SK-N-SH (cell line): ENCODE results near the gene SLC22A23. TPM values are rescaled to one million over a fixed set of nuclear protein-coding genes. Genes with fewer than 3 reads are reported as not detected.

Experiments used
- CTCF ChIA-PET: fragments of 300-600, 350-600 bp; formaldehyde crosslinking; extraction: SDS; loops from one replicate; lab custom pipeline; 2021; lab: Yijun Ruan, JAX
- POLR2A ChIA-PET: fragments of 350-600 bp; sonication (Branson Sonifier 250); formaldehyde crosslinking; extraction: SDS; loops from one replicate; lab custom pipeline; 2020; ENCODE audit warnings: antibody characterized with exemption, inconsistent platforms; lab: Yijun Ruan, JAX
- DNase-seq: peaks from one replicate; pipeline ENCODE4 v3.0.0; 2012
- H2AFZ ChIP-seq: fragments of 200-600 bp; sonication (generic); 2 replicates; pipeline ENCODE4 v1.8.1; 2016; ENCODE audit warnings: antibody characterized with exemption, mild to moderate bottlenecking, low read depth
- H3F3A ChIP-seq: fragments of 200-600 bp; sonication (generic); replicated peaks from 2 replicates; pipeline ENCODE3; 2016; ENCODE audit warnings: antibody characterized with exemption, mild to moderate bottlenecking; ENCODE audit not compliant: insufficient read depth
- H3K27ac ChIP-seq, 2 experiments: fragments of 200-500 bp in 1 of 2; fragments of 200-600 bp in 1 of 2; sonication (Bioruptor generic) in 1 of 2; sonication (generic), shearing (Covaris generic) in 1 of 2; 2 replicates each; pipeline versions ENCODE4 v1.5.1 to v1.6.1; 2014 to 2016; ENCODE audit warnings: low read depth in 2 of 2, inconsistent platforms in 1 of 2, low read length in 1 of 2, mild to moderate bottlenecking in 1 of 2, mixed read lengths in 1 of 2
- H3K27me3 ChIP-seq: fragments of 200-600 bp; sonication (generic), shearing (Covaris generic); 2 replicates; pipeline ENCODE4 v1.6.1; 2016; ENCODE audit warnings: mixed run types; ENCODE audit not compliant: insufficient read depth
- H3K36me3 ChIP-seq, 2 experiments: fragments of 200-500 bp in 1 of 2; fragments of 200-600 bp in 1 of 2; sonication (Bioruptor generic) in 1 of 2; sonication (generic) in 1 of 2; replicated peaks in 1 of 2; 2 replicates each; pipeline versions ENCODE3 to v1.5.1; 2014 to 2016; ENCODE audit warnings: low read length in 1 of 2, mild to moderate bottlenecking in 1 of 2; ENCODE audit not compliant: insufficient read depth in 2 of 2, control insufficient read depth in 1 of 2
- H3K4me1 ChIP-seq, 2 experiments: fragments of 200-500 bp in 1 of 2; fragments of 200-600 bp in 1 of 2; sonication (Bioruptor generic) in 1 of 2; sonication (generic), shearing (Covaris generic) in 1 of 2; 2 replicates each; pipeline versions ENCODE4 v1.5.1 to v1.6.1; 2014 to 2016; ENCODE audit warnings: low read depth in 1 of 2, low read length in 1 of 2, mixed run types in 1 of 2; ENCODE audit not compliant: insufficient read depth in 2 of 2, control insufficient read depth in 1 of 2
- H3K4me2 ChIP-seq: fragments of 200-600 bp; sonication (generic), shearing (Covaris generic); 2 replicates; pipeline ENCODE4 v1.6.1; 2017; ENCODE audit warnings: mixed run types
- H3K4me3 ChIP-seq, 2 experiments: fragments of 200-500 bp in 1 of 2; fragments of 200-600 bp in 1 of 2; sonication (Bioruptor generic) in 1 of 2; sonication (generic), shearing (Covaris generic) in 1 of 2; 2 replicates each; pipeline versions ENCODE4 v1.5.1 to v1.8.1; 2014 to 2016; ENCODE audit warnings: low read depth in 2 of 2, inconsistent platforms in 1 of 2, low read length in 1 of 2, mild to moderate bottlenecking in 1 of 2, mixed read lengths in 1 of 2, moderate library complexity in 1 of 2
- H3K79me2 ChIP-seq: fragments of 200-600 bp; sonication (generic); 2 replicates; pipeline ENCODE4 v1.8.1; 2017; ENCODE audit warnings: mild to moderate bottlenecking; ENCODE audit not compliant: insufficient read depth
- H3K9ac ChIP-seq: fragments of 200-600 bp; sonication (generic); 2 replicates; pipeline ENCODE4 v1.6.1; 2017; ENCODE audit warnings: mixed run types
- H3K9me2 ChIP-seq: fragments of 200-600 bp; sonication (generic); 2 replicates; pipeline ENCODE4 v1.6.1; 2017; ENCODE audit warnings: mixed run types
- H3K9me3 ChIP-seq: fragments of 200-600 bp; sonication (generic); 2 replicates; pipeline ENCODE4 v1.6.1; 2017; ENCODE audit warnings: mixed run types, mild to moderate bottlenecking, moderate library complexity
- H4K20me1 ChIP-seq: fragments of 200-600 bp; sonication (generic); 2 replicates; pipeline ENCODE4 v1.6.1; 2017; ENCODE audit warnings: mild to moderate bottlenecking, mixed run types; ENCODE audit not compliant: insufficient read depth
- ELF1 ChIP-seq: IDR thresholded peaks from 2 replicates; pipeline ENCODE4 v1.4.0; 2012
- EZH2phosphoT487 ChIP-seq: fragments of 200-600 bp; sonication (generic); IDR thresholded peaks from 2 replicates; pipeline ENCODE4 v1.6.1; 2017; ENCODE audit warnings: low read depth, mixed run types, mild to moderate bottlenecking, antibody characterized with exemption, moderate library complexity, borderline replicate concordance
- FOXJ3 ChIP-seq: sonication (generic); formaldehyde crosslinking; IDR thresholded peaks from 2 replicates; pipeline ENCODE4 v1.5.1; 2020; ENCODE audit warnings: mild to moderate bottlenecking, missing genetic modification reagents
- FOXM1 ChIP-seq: IDR thresholded peaks from 2 replicates; pipeline ENCODE4 v1.4.0; 2012; ENCODE audit warnings: low read depth, mild to moderate bottlenecking
- GATA2 ChIP-seq: sonication (generic); formaldehyde crosslinking; IDR thresholded peaks from 2 replicates; pipeline ENCODE4 v1.5.0; 2020; ENCODE audit warnings: mild to moderate bottlenecking, missing genetic modification reagents
- JUND ChIP-seq: IDR thresholded peaks from 2 replicates; pipeline ENCODE4 v1.4.0; 2012
- MEF2A ChIP-seq: IDR thresholded peaks from 2 replicates; pipeline ENCODE4 v1.4.0; 2012; ENCODE audit warnings: low read depth, borderline replicate concordance
- NFIC ChIP-seq: IDR thresholded peaks from 2 replicates; pipeline ENCODE4 v1.4.0; 2012; ENCODE audit warnings: borderline replicate concordance
- RAD21 ChIP-seq: IDR thresholded peaks from 2 replicates; pipeline ENCODE4 v1.6.1; 2012; ENCODE audit warnings: mild to moderate bottlenecking, low read length
- RCOR1 ChIP-seq: fragments of 150-350 bp; IDR thresholded peaks from 2 replicates; pipeline ENCODE4 v1.6.1; 2017; ENCODE audit warnings: antibody characterized with exemption, low read length
- REST ChIP-seq: IDR thresholded peaks from 2 replicates; pipeline ENCODE4 v1.6.1; 2012; ENCODE audit warnings: mild to moderate bottlenecking, low read depth, low read length, moderate library complexity
- SMC3 ChIP-seq: IDR thresholded peaks from 2 replicates; pipeline ENCODE4 v1.6.1; 2012; ENCODE audit warnings: low read depth, low read length, improper control_type of control experiment
- TAF1 ChIP-seq: IDR thresholded peaks from 2 replicates; pipeline ENCODE4 v1.6.1; 2012; ENCODE audit warnings: low read depth, mild to moderate bottlenecking, low read length, moderate library complexity, borderline replicate concordance
- TCF12 ChIP-seq: IDR thresholded peaks from 2 replicates; pipeline ENCODE4 v1.4.0; 2012
- TEAD4 ChIP-seq: IDR thresholded peaks from 2 replicates; pipeline ENCODE4 v1.4.0; 2012; ENCODE audit warnings: mild to moderate bottlenecking, borderline replicate concordance; ENCODE audit not compliant: insufficient read depth
- USF2 ChIP-seq: fragments of 150-350 bp; IDR thresholded peaks from 2 replicates; pipeline ENCODE4 v1.6.1; 2017; ENCODE audit warnings: antibody characterized with exemption, low read length, low read depth, borderline replicate concordance
- WGBS: methylation state at CpG from one replicate; pipeline ENCODE4 v1.1.6; 2017; ENCODE audit warnings: low lambda C conversion rate; 5-methylcytosine and 5-hydroxymethylcytosine counted together
- polyA plus RNA-seq, 3 experiments: library from polyadenylated mRNA; depleted of rRNA; stranded (reverse); fragments of >200 nt; gene quantifications; 2 replicates each; pipeline ENCODE4 v1.2.3, GENCODE V29; 2012
- TF ChIP-seq, protein P1 (sequence below): fragments of 150-350 bp; IDR thresholded peaks from 2 replicates; pipeline ENCODE4 v1.6.1; 2016; ENCODE audit warnings: mild to moderate bottlenecking, low read depth, low read length
- TF ChIP-seq, protein P2 (sequence below): IDR thresholded peaks from 2 replicates; pipeline ENCODE4 v1.4.0; 2012; ENCODE audit warnings: low read depth, borderline replicate concordance

SLC22A23 gene
- polyA plus RNA-seq, 1 of the 3 experiments (the other 2 are of a cell fraction) = not detected

GRCh38 chr6:3308106-3308505, 148.7 kb downstream of the SLC22A23 start:
- H3K4me3 ChIP-seq = no peak overlapping the region
- WGBS = 71% methylated on average over 10 of the region's 10 CpGs
- H3K4me2 ChIP-seq = no peak overlapping the region
- no peaks in the 10 kb centered on the region for H3K9me2 ChIP-seq
- no peak overlapping the region for H2AFZ ChIP-seq
- H4K20me1 ChIP-seq = no peaks in the 10 kb centered on the region
- no peaks in the 10 kb centered on the region for H3K79me2 ChIP-seq
- H3K4me1 ChIP-seq = peaks cover 0 to 17% of the 10 kb centered on the region in 2 experiments; a peak in 1 of 4 replicates
- no peaks in the 10 kb centered on the region for H3K36me3 ChIP-seq
- H3K9ac ChIP-seq = no peak overlapping the region
- TF ChIP-seq REST (no peak), TAF1 (no peak), GATA2 (CRISPR knock-in tag) (no peak), JUND (no peak), NFIC (no peak), EZH2phosphoT487 (no peak)
- TF ChIP-seq, protein P1, sequence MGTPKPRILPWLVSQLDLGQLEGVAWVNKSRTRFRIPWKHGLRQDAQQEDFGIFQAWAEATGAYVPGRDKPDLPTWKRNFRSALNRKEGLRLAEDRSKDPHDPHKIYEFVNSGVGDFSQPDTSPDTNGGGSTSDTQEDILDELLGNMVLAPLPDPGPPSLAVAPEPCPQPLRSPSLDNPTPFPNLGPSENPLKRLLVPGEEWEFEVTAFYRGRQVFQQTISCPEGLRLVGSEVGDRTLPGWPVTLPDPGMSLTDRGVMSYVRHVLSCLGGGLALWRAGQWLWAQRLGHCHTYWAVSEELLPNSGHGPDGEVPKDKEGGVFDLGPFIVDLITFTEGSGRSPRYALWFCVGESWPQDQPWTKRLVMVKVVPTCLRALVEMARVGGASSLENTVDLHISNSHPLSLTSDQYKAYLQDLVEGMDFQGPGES = no peak
- TF ChIP-seq, all 33 proteins: peak for 0
- no peak for DNase-seq
- POLR2A ChIA-PET = no interaction called here
- Histone ChIP-seq H3K27me3 (peaks cover 54% of the 10 kb centered on the region; the same call in 1 of the 2 replicates), H3K9me3 (no peaks in the 10 kb centered on the region), H3F3A (no peaks in the 10 kb centered on the region), H3K27ac (no peak overlapping the region)
- CTCF ChIA-PET = no interaction called here

GRCh38 chr6:3307436-3307835, 149.4 kb downstream of the SLC22A23 start:
- Histone ChIP-seq H4K20me1 (no peaks in the 10 kb centered on the region), H2AFZ (no peak overlapping the region), H3F3A (no peaks in the 10 kb centered on the region), H3K27me3 (peaks cover 47% of the 10 kb centered on the region; the same call in 1 of the 2 replicates), H3K36me3 (no peaks in the 10 kb centered on the region), H3K9ac (no peak overlapping the region), H3K4me2 (no peak overlapping the region), H3K4me3 (no peak overlapping the region), H3K79me2 (no peaks in the 10 kb centered on the region), H3K27ac (no peak overlapping the region), H3K9me3 (no peaks in the 10 kb centered on the region), H3K4me1 (peaks cover 0 to 13% of the 10 kb centered on the region in 2 experiments; a peak in 1 of 4 replicates), H3K9me2 (no peaks in the 10 kb centered on the region)
- ChIA-PET CTCF (no interaction called here), POLR2A (interaction anchor here (1.2 kb wide), 1 partner anchor 11 kb away, joined by 3 read pairs; no protein-coding TSS in a partner anchor)
- no peak for TF ChIP-seq USF2
- TF ChIP-seq, protein P1 = no peak
- no peak for TF ChIP-seq MEF2A
- TF ChIP-seq FOXM1 = no peak
- no peak for TF ChIP-seq ELF1
- TF ChIP-seq TEAD4 = no peak
- TF ChIP-seq RAD21 = no peak
- no peak for TF ChIP-seq TAF1
- no peak for TF ChIP-seq JUND
- TF ChIP-seq TCF12 = no peak
- no peak for TF ChIP-seq SMC3
- no peak for TF ChIP-seq FOXJ3 (CRISPR knock-in tag)
- TF ChIP-seq, protein P2, sequence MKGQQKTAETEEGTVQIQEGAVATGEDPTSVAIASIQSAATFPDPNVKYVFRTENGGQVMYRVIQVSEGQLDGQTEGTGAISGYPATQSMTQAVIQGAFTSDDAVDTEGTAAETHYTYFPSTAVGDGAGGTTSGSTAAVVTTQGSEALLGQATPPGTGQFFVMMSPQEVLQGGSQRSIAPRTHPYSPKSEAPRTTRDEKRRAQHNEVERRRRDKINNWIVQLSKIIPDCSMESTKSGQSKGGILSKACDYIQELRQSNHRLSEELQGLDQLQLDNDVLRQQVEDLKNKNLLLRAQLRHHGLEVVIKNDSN = no peak
- no peak for TF ChIP-seq RCOR1
- WGBS = 29% methylated on average over 8 of the region's 12 CpGs
- DNase-seq = no peak
